Effector memory CD4-positive, alpha-beta T cell (primary cell): ENCODE measurements around the gene SRGAP3.

ENCODE experiments used
- DNase-seq, 3 donors: peaks; one replicate each; pipeline ENCODE4 v3.0.0-alpha.2; 2020
- H3K27ac ChIP-seq: 2 replicates; pipeline ENCODE4 v1.7.0; 2013; ENCODE audit warnings: mild to moderate bottlenecking, low read length, moderate library complexity; ENCODE audit not compliant: insufficient read depth, poor library complexity, severe bottlenecking
- H3K27me3 ChIP-seq: replicated peaks from 2 replicates; pipeline ENCODE4 v1.7.0; 2013; ENCODE audit warnings: mild to moderate bottlenecking, low read length; ENCODE audit not compliant: insufficient read depth, control insufficient read depth, poor library complexity, severe bottlenecking
- H3K36me3 ChIP-seq: 2 replicates; pipeline ENCODE4 v1.7.0; 2013; ENCODE audit warnings: mild to moderate bottlenecking, low read length, moderate library complexity; ENCODE audit not compliant: control insufficient read depth, insufficient read depth
- H3K4me1 ChIP-seq: 2 replicates; pipeline ENCODE4 v1.7.0; 2013; ENCODE audit warnings: low read length, mild to moderate bottlenecking; ENCODE audit not compliant: control insufficient read depth, insufficient read depth, poor library complexity, severe bottlenecking
- H3K4me3 ChIP-seq: 2 replicates; pipeline ENCODE4 v1.7.0; 2013; ENCODE audit warnings: low read length, low read depth, mild to moderate bottlenecking; ENCODE audit not compliant: insufficient read depth, poor library complexity, severe bottlenecking
- H3K9me3 ChIP-seq: 2 replicates; pipeline ENCODE4 v1.7.0; 2013; ENCODE audit warnings: mild to moderate bottlenecking, low read length, moderate library complexity; ENCODE audit not compliant: control insufficient read depth

The SRGAP3 gene

GRCh38 chr3:9280451-9281219, 31.2 kb upstream of the SRGAP3 start:
- H3K9me3 ChIP-seq = no peaks in the 10 kb centered on the region
- no peaks in the 10 kb centered on the region for H3K36me3 ChIP-seq
- H3K4me3 ChIP-seq = no peak overlapping the region
- H3K4me1 ChIP-seq = no peaks in the 10 kb centered on the region
- no peak for DNase-seq
- no peaks in the 10 kb centered on the region for H3K27me3 ChIP-seq
- no peak overlapping the region for H3K27ac ChIP-seq

- Histone ChIP-seq H3K9me3 (no peaks in the 10 kb centered on the region), H3K4me1 (no peaks in the 10 kb centered on the region), H3K27me3 (no peaks in the 10 kb centered on the region), H3K36me3 (no peaks in the 10 kb centered on the region), H3K27ac (no peak overlapping the region), H3K4me3 (no peak overlapping the region)
- DNase-seq = no peak
These were observed 30.5 kb upstream of the SRGAP3 start for GRCh38 chr3:9279966-9280365.

- DNase-seq = no peak
- Histone ChIP-seq H3K9me3 (no peaks in the 10 kb centered on the region), H3K4me1 (no peaks in the 10 kb centered on the region), H3K27ac (no peak overlapping the region), H3K36me3 (no peaks in the 10 kb centered on the region), H3K27me3 (no peaks in the 10 kb centered on the region), H3K4me3 (no peak overlapping the region)
These were observed 29.1 kb upstream of the SRGAP3 start for GRCh38 chr3:9278498-9278897.

GRCh38 chr3:9278085-9278484, 28.6 kb upstream of the SRGAP3 start:
- H3K4me3 ChIP-seq = no peak overlapping the region
- DNase-seq = no peak

GRCh38 chr3:9276761-9277370, 27.4 kb upstream of the SRGAP3 start:
- DNase-seq = no peak
- H3K4me3 ChIP-seq = no peak overlapping the region
- H3K36me3 ChIP-seq = no peaks in the 10 kb centered on the region
- no peak overlapping the region for H3K27ac ChIP-seq
- no peaks in the 10 kb centered on the region for H3K4me1 ChIP-seq
- no peaks in the 10 kb centered on the region for H3K9me3 ChIP-seq
- no peaks in the 10 kb centered on the region for H3K27me3 ChIP-seq

More at GRCh38 chr3:9278085-9278484, 28.6 kb upstream of the SRGAP3 start:
- Histone ChIP-seq H3K9me3 (no peaks in the 10 kb centered on the region), H3K4me1 (no peaks in the 10 kb centered on the region), H3K27ac (no peak overlapping the region), H3K36me3 (no peaks in the 10 kb centered on the region), H3K27me3 (no peaks in the 10 kb centered on the region)

GRCh38 chr3:9271903-9272302, 22.5 kb upstream of the SRGAP3 start:
- no peak for DNase-seq
- Histone ChIP-seq H3K27ac (no peak overlapping the region), H3K27me3 (no peaks in the 10 kb centered on the region), H3K4me3 (no peak overlapping the region), H3K4me1 (no peaks in the 10 kb centered on the region), H3K36me3 (no peaks in the 10 kb centered on the region), H3K9me3 (no peaks in the 10 kb centered on the region)

- H3K4me1 ChIP-seq = no peaks in the 10 kb centered on the region
- no peaks in the 10 kb centered on the region for H3K36me3 ChIP-seq
- no peaks in the 10 kb centered on the region for H3K9me3 ChIP-seq
- H3K27ac ChIP-seq = no peak overlapping the region
- H3K27me3 ChIP-seq = no peaks in the 10 kb centered on the region
- no peak for DNase-seq
- no peak overlapping the region for H3K4me3 ChIP-seq
These were observed 21.3 kb upstream of the SRGAP3 start for GRCh38 chr3:9270704-9271103.

- no peak overlapping the region for H3K27ac ChIP-seq
- no peaks in the 10 kb centered on the region for H3K4me1 ChIP-seq
- no peaks in the 10 kb centered on the region for H3K27me3 ChIP-seq
These were observed 17.3 kb upstream of the SRGAP3 start for GRCh38 chr3:9266716-9267115.

GRCh38 chr3:9260305-9260704, 10.9 kb upstream of the SRGAP3 start:
- no peak overlapping the region for H3K27ac ChIP-seq
- no peak for DNase-seq

More at GRCh38 chr3:9266716-9267115, 17.3 kb upstream of the SRGAP3 start:
- no peak for DNase-seq
- Histone ChIP-seq H3K9me3 (no peaks in the 10 kb centered on the region), H3K4me3 (no peak overlapping the region), H3K36me3 (no peaks in the 10 kb centered on the region)

GRCh38 chr3:9257092-9257491, 7.6 kb upstream of the SRGAP3 start:
- Histone ChIP-seq H3K9me3 (no peaks in the 10 kb centered on the region), H3K27ac (no peak overlapping the region), H3K4me1 (no peaks in the 10 kb centered on the region), H3K4me3 (no peak overlapping the region), H3K27me3 (no peaks in the 10 kb centered on the region), H3K36me3 (no peaks in the 10 kb centered on the region)
- no peak for DNase-seq

More at GRCh38 chr3:9260305-9260704, 10.9 kb upstream of the SRGAP3 start:
- H3K36me3 ChIP-seq = no peaks in the 10 kb centered on the region
- no peak overlapping the region for H3K4me3 ChIP-seq
- H3K27me3 ChIP-seq = no peaks in the 10 kb centered on the region
- no peaks in the 10 kb centered on the region for H3K4me1 ChIP-seq
- H3K9me3 ChIP-seq = no peaks in the 10 kb centered on the region
